Effector CD4-positive, alpha-beta T cell (primary cell): ENCODE measurements around the gene TMED5.
"Not testable (repeated sequence)": the region's sequence is repeated elsewhere in the genome, so short reads cannot be mapped to it uniquely, and the experiment has no call there.

Source experiments
- DNase-seq: peaks from one replicate; pipeline ENCODE4 v3.0.0-alpha.2; 2020

TMED5 gene

GRCh38 chr1:93171549-93172034, 8.6 kb downstream of the TMED5 start:
- DNase-seq, result no peak

GRCh38 chr1:93170141-93170678, 10.0 kb downstream of the TMED5 start:
- not testable (repeated sequence) for DNase-seq

GRCh38 chr1:93167006-93167405, 13.2 kb downstream of the TMED5 start:
- DNase-seq, result no peak

GRCh38 chr1:93165895-93166294, 14.3 kb downstream of the TMED5 start:
- not testable (repeated sequence) for DNase-seq

GRCh38 chr1:93164816-93165215, 15.4 kb downstream of the TMED5 start:
- DNase-seq, result no peak

GRCh38 chr1:93163314-93163713, 16.9 kb downstream of the TMED5 start:
- not testable (repeated sequence) for DNase-seq

GRCh38 chr1:93159337-93159736, 20.9 kb downstream of the TMED5 start:
- DNase-seq, result no peak

GRCh38 chr1:93155335-93155734, 24.9 kb downstream of the TMED5 start:
- DNase-seq, result no peak

GRCh38 chr1:93154898-93155297, 25.3 kb downstream of the TMED5 start:
- no peak for DNase-seq

GRCh38 chr1:93152835-93153234, 27.4 kb downstream of the TMED5 start:
- DNase-seq, result no peak

- no peak for DNase-seq
Observed at GRCh38 chr1:93151474-93151873, 28.7 kb downstream of the TMED5 start.

GRCh38 chr1:93150729-93151128, 29.5 kb downstream of the TMED5 start:
- DNase-seq, result no peak

- DNase-seq, result no peak
Observed at GRCh38 chr1:93148001-93148400, 32.2 kb downstream of the TMED5 start.

- no peak for DNase-seq
Observed at GRCh38 chr1:93143769-93144168, 36.4 kb downstream of the TMED5 start.

- DNase-seq, result no peak
Observed at GRCh38 chr1:93143136-93143535, 37.1 kb downstream of the TMED5 start.

GRCh38 chr1:93142161-93142560, 38.1 kb downstream of the TMED5 start:
- no peak for DNase-seq

GRCh38 chr1:93140106-93140505, 40.1 kb downstream of the TMED5 start:
- DNase-seq, result no peak

GRCh38 chr1:93137604-93138292, 42.5 kb downstream of the TMED5 start:
- no peak for DNase-seq

GRCh38 chr1:93136445-93136844, 43.8 kb downstream of the TMED5 start:
- no peak for DNase-seq

GRCh38 chr1:93132638-93133037, 47.6 kb downstream of the TMED5 start:
- DNase-seq, result no peak

- DNase-seq, result no peak
Observed at GRCh38 chr1:93129507-93130099, 50.6 kb downstream of the TMED5 start.

- DNase-seq, result no peak
Observed at GRCh38 chr1:93124556-93125355, 55.5 kb downstream of the TMED5 start.

- DNase-seq, result no peak
Observed at GRCh38 chr1:93123201-93123783, 56.9 kb downstream of the TMED5 start.
